Activated T-cell treated with anti-CD3 and anti-CD28 coated beads for 48 hours (primary cell): ENCODE measurements around the gene MYO15A.
A peak's percentile ranks its signal among the peaks of the same experiment; 100 is the strongest.

Source experiments
- DNase-seq: peaks from one replicate; pipeline ENCODE4 v3.0.0-alpha.2; 2020; ENCODE audit warnings: low read depth

Gene MYO15A

GRCh38 chr17:18158022-18158600, 49.6 kb downstream of the MYO15A start:
- peak; percentile 93 for DNase-seq

- DNase-seq: no peak
These were observed 51.1 kb downstream of the MYO15A start for GRCh38 chr17:18159551-18160120.

GRCh38 chr17:18160128-18160856, 51.7 kb downstream of the MYO15A start:
- DNase-seq: no peak

GRCh38 chr17:18161207-18162145, 52.9 kb downstream of the MYO15A start:
- no peak for DNase-seq

- DNase-seq: no peak
These were observed 55.0 kb downstream of the MYO15A start for GRCh38 chr17:18163547-18163946.

GRCh38 chr17:18166894-18167293, 58.3 kb downstream of the MYO15A start:
- no peak for DNase-seq

- DNase-seq: no peak
These were observed 58.9 kb downstream of the MYO15A start for GRCh38 chr17:18167421-18167820.

- no peak for DNase-seq
These were observed 64.1 kb downstream of the MYO15A start for GRCh38 chr17:18172531-18173278.

- no peak for DNase-seq
These were observed 65.2 kb downstream of the MYO15A start for GRCh38 chr17:18173740-18174139.

- no peak for DNase-seq
These were observed 67.6 kb downstream of the MYO15A start for GRCh38 chr17:18176176-18176575.

- DNase-seq: no peak
These were observed 68.6 kb downstream of the MYO15A start for GRCh38 chr17:18177133-18177532.

GRCh38 chr17:18177722-18178121, 69.2 kb downstream of the MYO15A start:
- no peak for DNase-seq

GRCh38 chr17:18179196-18179595, 70.6 kb downstream of the MYO15A start:
- no peak for DNase-seq

- no peak for DNase-seq
These were observed 71.2 kb downstream of the MYO15A start for GRCh38 chr17:18179804-18180203.

GRCh38 chr17:18181358-18181757, 72.8 kb downstream of the MYO15A start:
- peak; percentile 61 for DNase-seq

- no peak for DNase-seq
These were observed 73.8 kb downstream of the MYO15A start for GRCh38 chr17:18182110-18182977.

- peak; percentile 82 for DNase-seq
These were observed 74.4 kb downstream of the MYO15A start for GRCh38 chr17:18182978-18183333.

- peak; percentile 97 for DNase-seq
These were observed 75.0 kb downstream of the MYO15A start, which contains the start of gene ALKBH5 for GRCh38 chr17:18183334-18184142. Gene ALKBH5 (plus strand): TSS chr17:18183828. CDS start chr17:18184244, 416 bp downstream.

GRCh38 chr17:18184143-18185031, 75.8 kb downstream of the MYO15A start:
- peak; percentile 65 for DNase-seq
